ENCODE results near the gene CFDP1. TPM values are rescaled to one million over a fixed set of nuclear protein-coding genes. Genes with fewer than 3 reads are reported as not detected.

Gene CFDP1
- total RNA-seq: 37.7 and 41.3 TPM in 2 replicates

DNA sequence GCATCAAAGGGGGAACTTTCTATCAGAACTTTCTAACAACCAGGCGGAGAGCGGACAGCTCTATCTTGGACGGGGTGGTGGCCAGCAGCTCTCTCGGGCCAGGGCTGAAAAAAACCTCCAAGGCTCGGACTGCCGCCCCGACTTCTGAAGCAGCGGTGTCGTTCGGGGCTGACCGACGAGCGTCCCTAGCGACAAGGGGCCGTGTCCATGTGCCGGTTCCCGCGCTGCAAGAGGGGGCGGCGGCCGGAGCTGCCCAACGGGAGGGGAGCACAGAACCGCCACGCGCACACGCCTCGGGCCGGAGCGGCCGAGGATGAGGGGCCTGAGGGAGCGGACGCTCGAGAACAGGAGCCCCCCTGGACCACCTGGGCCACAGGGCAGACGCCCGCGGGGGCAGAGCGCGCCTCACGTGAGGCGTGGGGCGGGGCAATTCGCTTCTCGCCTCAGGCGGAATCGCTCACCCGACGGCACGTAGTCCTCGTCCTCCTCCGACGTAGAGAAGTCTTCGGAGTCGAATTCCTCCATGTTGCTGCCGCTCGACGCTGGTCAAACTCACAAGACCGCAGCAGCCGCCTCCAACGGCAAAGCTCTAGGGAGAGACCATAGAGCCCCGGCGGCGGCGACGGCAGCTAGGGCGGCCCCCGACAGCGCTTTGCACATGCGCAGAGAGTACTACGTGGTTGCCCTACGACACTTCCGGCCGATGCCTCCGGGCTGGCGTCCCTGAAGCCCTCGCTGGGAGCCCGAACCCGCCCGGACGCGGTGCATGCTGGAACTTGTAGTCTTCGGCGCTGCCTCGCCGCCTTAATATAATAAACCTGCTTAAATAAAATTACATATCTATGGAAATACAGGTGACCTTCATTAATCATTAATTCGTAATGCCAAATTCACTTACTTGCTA is at the start of gene CFDP1:
Gene CFDP1, minus strand, starts transcription at position 676 of the 904 bp plus-strand sequence. Its CDS starts 151 bp downstream, at position 525.
- H2AFZ ChIP-seq (ENCODE audit: low read length): peak within 1 kb of the TSS; percentile 86
- peaks cover 4% of the 10 kb centered on the region for H4K20me1 ChIP-seq (ENCODE audit: insufficient read depth, low read length)
- peaks cover 49% of the 10 kb centered on the region for H3K79me2 ChIP-seq (ENCODE audit: insufficient read depth, low read length)

DNA sequence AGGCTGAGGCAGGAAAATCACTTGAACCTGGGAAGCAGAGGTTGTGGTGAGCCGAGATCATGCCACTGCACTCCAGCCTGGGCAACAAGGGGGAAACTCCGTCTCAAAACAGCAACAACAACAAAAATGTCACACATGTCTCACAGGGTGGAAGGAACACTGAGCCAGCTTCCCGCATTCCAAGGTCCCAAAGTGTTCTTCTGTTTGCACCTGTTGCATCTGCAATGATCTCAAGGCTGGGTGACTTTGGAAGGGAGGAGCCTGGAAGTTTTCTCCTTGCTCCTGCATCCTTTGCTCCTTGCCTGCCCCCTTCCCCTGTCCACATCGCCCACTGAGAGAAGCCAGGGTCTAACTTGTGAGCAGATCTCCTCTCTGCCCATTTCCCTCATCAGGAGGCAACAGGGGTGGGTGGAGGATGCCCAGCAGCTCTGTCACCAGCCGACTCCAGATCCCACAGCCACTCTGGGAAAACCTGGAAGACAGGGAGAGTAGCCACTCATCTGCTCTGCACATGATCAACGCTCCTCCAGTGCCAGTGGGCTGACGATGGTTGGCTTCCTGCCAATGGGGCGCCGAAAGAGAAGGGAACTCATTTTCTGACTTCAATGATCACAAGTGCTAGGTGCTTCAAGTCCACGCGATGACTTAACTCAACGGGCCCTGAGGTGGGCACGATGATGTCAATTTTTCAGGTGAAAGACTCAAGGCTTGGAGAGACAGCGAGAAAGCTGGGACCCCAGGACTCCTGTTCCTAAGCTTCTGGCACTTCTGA is 49.3 kb upstream of the CFDP1 start:
- no peaks in the 10 kb centered on the region for H3K9me3 ChIP-seq (ENCODE audit: low read depth, low read length)
- no peaks in the 10 kb centered on the region for H3K79me2 ChIP-seq (ENCODE audit: insufficient read depth, low read length)
- no peak overlapping the region for H3K4me3 ChIP-seq (ENCODE audit: insufficient read depth, low read length)
- DNase-seq (ENCODE audit: insufficient read length, low spot score, missing footprints): no peak
- H4K20me1 ChIP-seq (ENCODE audit: insufficient read depth, low read length): no peaks in the 10 kb centered on the region
- no peaks in the 10 kb centered on the region for H3K27me3 ChIP-seq (ENCODE audit: insufficient read depth, low read length)
- H3K27ac ChIP-seq (ENCODE audit: low read depth, low read length): no peak overlapping the region
- TF ChIP-seq, protein P1, sequence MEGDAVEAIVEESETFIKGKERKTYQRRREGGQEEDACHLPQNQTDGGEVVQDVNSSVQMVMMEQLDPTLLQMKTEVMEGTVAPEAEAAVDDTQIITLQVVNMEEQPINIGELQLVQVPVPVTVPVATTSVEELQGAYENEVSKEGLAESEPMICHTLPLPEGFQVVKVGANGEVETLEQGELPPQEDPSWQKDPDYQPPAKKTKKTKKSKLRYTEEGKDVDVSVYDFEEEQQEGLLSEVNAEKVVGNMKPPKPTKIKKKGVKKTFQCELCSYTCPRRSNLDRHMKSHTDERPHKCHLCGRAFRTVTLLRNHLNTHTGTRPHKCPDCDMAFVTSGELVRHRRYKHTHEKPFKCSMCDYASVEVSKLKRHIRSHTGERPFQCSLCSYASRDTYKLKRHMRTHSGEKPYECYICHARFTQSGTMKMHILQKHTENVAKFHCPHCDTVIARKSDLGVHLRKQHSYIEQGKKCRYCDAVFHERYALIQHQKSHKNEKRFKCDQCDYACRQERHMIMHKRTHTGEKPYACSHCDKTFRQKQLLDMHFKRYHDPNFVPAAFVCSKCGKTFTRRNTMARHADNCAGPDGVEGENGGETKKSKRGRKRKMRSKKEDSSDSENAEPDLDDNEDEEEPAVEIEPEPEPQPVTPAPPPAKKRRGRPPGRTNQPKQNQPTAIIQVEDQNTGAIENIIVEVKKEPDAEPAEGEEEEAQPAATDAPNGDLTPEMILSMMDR (IDR thresholded peaks at IDR 0.05; ENCODE audit: extremely low read depth, low read depth, low read length): no peak
- no peaks in the 10 kb centered on the region for H3K4me1 ChIP-seq (ENCODE audit: insufficient read depth, low read length)
- H2AFZ ChIP-seq (ENCODE audit: low read length): no peak overlapping the region
- no peaks in the 10 kb centered on the region for H3K36me3 ChIP-seq (ENCODE audit: insufficient read depth, low read length)
- no peak overlapping the region for H3K4me2 ChIP-seq (ENCODE audit: insufficient read depth, low read length)

More for the DNA sequence above, at the start of gene CFDP1:
- H3K36me3 ChIP-seq (ENCODE audit: insufficient read depth, low read length): no peaks in the 10 kb centered on the region
- H3K27me3 ChIP-seq (ENCODE audit: insufficient read depth, low read length): no peaks in the 10 kb centered on the region
- peak; percentile 98 for DNase-seq (ENCODE audit: insufficient read length, low spot score, missing footprints)
- H3K4me1 ChIP-seq (ENCODE audit: insufficient read depth, low read length): peaks cover 4% of the 10 kb centered on the region
- H3K27ac ChIP-seq (ENCODE audit: low read depth, low read length): peak within 1 kb of the TSS; percentile 100
- peak within 1 kb of the TSS; percentile 100 for H3K4me2 ChIP-seq (ENCODE audit: insufficient read depth, low read length)
- H3K4me3 ChIP-seq (ENCODE audit: insufficient read depth, low read length): peak within 1 kb of the TSS; percentile 98
- TF ChIP-seq, protein P1 (IDR thresholded peaks at IDR 0.05; ENCODE audit: extremely low read depth, low read depth, low read length): no peak
- no peaks in the 10 kb centered on the region for H3K9me3 ChIP-seq (ENCODE audit: low read depth, low read length)

DNA sequence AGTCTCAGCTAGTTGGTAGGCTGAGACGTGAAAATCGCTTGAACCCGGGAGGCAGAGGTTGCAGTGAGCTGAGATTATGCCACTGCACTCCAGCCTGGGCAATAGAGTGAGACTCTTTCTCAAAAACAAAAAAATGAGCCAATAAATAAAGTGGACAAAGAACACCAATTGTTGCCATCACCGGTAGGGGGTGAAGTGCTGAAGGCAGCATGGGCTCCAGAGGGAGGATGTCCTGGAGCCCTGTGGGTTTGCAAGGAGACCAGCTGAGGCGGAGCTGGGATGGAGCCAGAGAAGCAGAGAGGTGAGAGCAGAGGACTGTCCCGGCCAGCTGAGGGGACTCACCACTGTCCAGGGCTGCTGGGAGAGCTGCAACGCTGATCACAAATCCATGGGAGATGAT is 48.2 kb upstream of the CFDP1 start:
- no peak for DNase-seq (ENCODE audit: insufficient read length, low spot score, missing footprints)
- Histone ChIP-seq H3K4me1 (ENCODE audit: insufficient read depth, low read length) (no peaks in the 10 kb centered on the region), H3K27me3 (ENCODE audit: insufficient read depth, low read length) (no peaks in the 10 kb centered on the region), H3K79me2 (ENCODE audit: insufficient read depth, low read length) (no peaks in the 10 kb centered on the region), H4K20me1 (ENCODE audit: insufficient read depth, low read length) (no peaks in the 10 kb centered on the region), H3K4me2 (ENCODE audit: insufficient read depth, low read length) (no peak overlapping the region), H3K4me3 (ENCODE audit: insufficient read depth, low read length) (no peak overlapping the region), H3K36me3 (ENCODE audit: insufficient read depth, low read length) (no peaks in the 10 kb centered on the region), H3K27ac (ENCODE audit: low read depth, low read length) (no peak overlapping the region), H2AFZ (ENCODE audit: low read length) (no peak overlapping the region), H3K9me3 (ENCODE audit: low read depth, low read length) (no peaks in the 10 kb centered on the region)
- TF ChIP-seq, protein P1 (IDR thresholded peaks at IDR 0.05; ENCODE audit: extremely low read depth, low read depth, low read length): no peak

All from osteoblast (primary cell).